Measurements from ENCODE around the gene PIP5KL1. TPM values are rescaled to one million over a fixed set of nuclear protein-coding genes. Genes with fewer than 3 reads are reported as not detected.

PIP5KL1 gene
- total RNA-seq, 2 donors from 2014 or later, result 3.1 to 16.5 TPM

GRCh38 chr9:127923046-127923445, 7.5 kb downstream of the PIP5KL1 start:
- 63% methylated on average over 6 of the region's 6 CpGs for WGBS
- no peak for DNase-seq (ENCODE audit: low spot score)
- TF ChIP-seq POLR2A (IDR thresholded peaks at IDR 0.05), result no peak
- TF ChIP-seq POLR2AphosphoS5 (IDR thresholded peaks at IDR 0.05), result no peak
- TF ChIP-seq CTCF (IDR thresholded peaks at IDR 0.05), result no peak
- Histone ChIP-seq H3K27ac (no peak overlapping the region), H3K27me3 (replicated peaks; ENCODE audit: insufficient read depth) (no peaks in the 10 kb centered on the region), H3K9me3 (no peaks in the 10 kb centered on the region), H3K4me1 (replicated peaks) (no peaks in the 10 kb centered on the region), H3K36me3 (no peaks in the 10 kb centered on the region), H3K4me3 (no peak overlapping the region)
- intact Hi-C loops (cut with DNase I), result no loop called here

GRCh38 chr9:127921557-127922120, 8.9 kb downstream of the PIP5KL1 start:
- intact Hi-C loops (cut with DNase I), result loop anchor here (2.0 kb wide), 2 partner anchors 187 to 331 kb away; partner anchors contain the start of gene TOR2A
- TF ChIP-seq POLR2A (IDR thresholded peaks at IDR 0.05), result no peak
- peak; percentile 90 to 97 (median 96) for TF ChIP-seq CTCF (IDR thresholded peaks at IDR 0.05)
- TF ChIP-seq POLR2AphosphoS5 (IDR thresholded peaks at IDR 0.05), result peak; percentile 49
- peak; percentile 56 for DNase-seq (ENCODE audit: low spot score)
- WGBS, result 13% methylated on average over 39 of the region's 45 CpGs
- Histone ChIP-seq H3K27ac (no peak overlapping the region), H3K4me1 (replicated peaks) (no peaks in the 10 kb centered on the region), H3K9me3 (no peaks in the 10 kb centered on the region), H3K36me3 (no peaks in the 10 kb centered on the region), H3K27me3 (replicated peaks; ENCODE audit: insufficient read depth) (no peaks in the 10 kb centered on the region), H3K4me3 (no peak overlapping the region)

GRCh38 chr9:127920794-127921193, 9.8 kb downstream of the PIP5KL1 start:
- 85% methylated on average over 7 of the region's 7 CpGs for WGBS
- H3K27ac ChIP-seq, result no peak overlapping the region
- H3K4me3 ChIP-seq, result no peak overlapping the region
- no peaks in the 10 kb centered on the region for H3K27me3 ChIP-seq (replicated peaks; ENCODE audit: insufficient read depth)
- TF ChIP-seq POLR2A (IDR thresholded peaks at IDR 0.05) (no peak), POLR2AphosphoS5 (IDR thresholded peaks at IDR 0.05) (no peak), CTCF (IDR thresholded peaks at IDR 0.05) (no peak)
- H3K4me1 ChIP-seq (replicated peaks), result no peaks in the 10 kb centered on the region
- no peaks in the 10 kb centered on the region for H3K9me3 ChIP-seq
- DNase-seq (ENCODE audit: low spot score), result no peak
- no peaks in the 10 kb centered on the region for H3K36me3 ChIP-seq
- intact Hi-C loops (cut with DNase I), result loop anchor here (2.0 kb wide), 2 partner anchors 186 to 330 kb away; partner anchors contain the start of gene TOR2A

GRCh38 chr9:127919253-127919815, 11.2 kb downstream of the PIP5KL1 start:
- H3K27me3 ChIP-seq (replicated peaks; ENCODE audit: insufficient read depth), result no peaks in the 10 kb centered on the region
- TF ChIP-seq CTCF (IDR thresholded peaks at IDR 0.05), result no peak
- TF ChIP-seq POLR2AphosphoS5 (IDR thresholded peaks at IDR 0.05), result peak; percentile 50
- peak overlapping the region in 1 of 2 donors; percentile 21 for H3K27ac ChIP-seq
- H3K36me3 ChIP-seq, result no peaks in the 10 kb centered on the region
- peak; percentile 30 for DNase-seq (ENCODE audit: low spot score)
- H3K4me3 ChIP-seq, result no peak overlapping the region
- no peaks in the 10 kb centered on the region for H3K4me1 ChIP-seq (replicated peaks)
- 56% methylated on average over 8 of the region's 8 CpGs for WGBS
- H3K9me3 ChIP-seq, result no peaks in the 10 kb centered on the region
- intact Hi-C loops (cut with DNase I), result loop anchor here (5.0 to 10.0 kb wide), 4 partner anchors 117 to 415 kb away; partner anchors contain the start of genes CDK9, FPGS and STXBP1

Measured in prostate gland (tissue), 2 donors.